Activated T-helper 1 cell treated with Interleukin-2 at 50 U/mL for 16 hours (primary cell): ENCODE data around the gene ZNF263.

Experiments used
- DNase-seq: peaks from one replicate; pipeline ENCODE4 v3.0.0-alpha.2; 2020; ENCODE audit warnings: low read depth

Gene ZNF263

DNA sequence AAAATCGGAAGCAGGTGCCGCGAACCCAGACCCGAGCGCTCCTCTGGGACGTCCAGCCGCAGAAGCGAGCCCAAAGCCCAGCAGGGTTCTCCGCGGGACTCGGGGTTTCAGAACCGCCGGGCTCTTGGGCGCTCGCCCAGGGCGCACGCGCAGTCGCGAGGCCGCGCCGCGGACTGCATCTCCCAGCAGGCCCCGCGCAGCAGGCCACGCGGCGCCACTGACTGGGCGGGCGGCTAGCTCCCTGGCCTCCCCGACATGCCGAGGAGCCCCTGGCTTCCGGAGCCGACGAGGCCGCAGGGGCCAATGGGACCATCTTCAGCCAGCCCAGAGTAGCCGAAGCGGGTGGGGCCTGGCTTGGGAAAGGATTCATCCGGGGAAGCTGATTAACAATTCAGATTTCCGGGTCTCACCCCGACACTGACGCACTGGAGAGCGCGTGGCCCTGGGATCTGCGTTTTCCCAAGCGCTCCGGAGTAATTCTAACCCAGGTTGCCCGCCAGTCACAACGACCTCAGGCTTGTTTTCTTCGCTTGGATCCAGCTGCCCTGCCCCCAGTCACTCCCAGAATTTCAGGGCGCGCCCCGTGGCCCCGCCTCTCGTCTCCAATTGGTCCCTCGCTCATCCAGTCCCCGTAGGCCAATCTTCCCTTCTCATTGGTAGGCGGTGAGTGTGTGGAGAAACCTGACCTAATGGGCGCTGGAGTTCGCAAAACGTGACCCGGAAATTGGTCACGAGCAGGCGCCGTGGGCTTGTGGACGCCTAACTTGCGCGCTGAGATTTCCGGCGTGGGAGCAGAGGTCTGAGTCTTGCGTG, at the start of gene ZNF263:
Gene ZNF263 (plus strand): TSS at position 762 of the 813 bp plus-strand sequence. CDS start 328 bp downstream, outside the sequence.
- DNase-seq: peak; percentile 85

DNA sequence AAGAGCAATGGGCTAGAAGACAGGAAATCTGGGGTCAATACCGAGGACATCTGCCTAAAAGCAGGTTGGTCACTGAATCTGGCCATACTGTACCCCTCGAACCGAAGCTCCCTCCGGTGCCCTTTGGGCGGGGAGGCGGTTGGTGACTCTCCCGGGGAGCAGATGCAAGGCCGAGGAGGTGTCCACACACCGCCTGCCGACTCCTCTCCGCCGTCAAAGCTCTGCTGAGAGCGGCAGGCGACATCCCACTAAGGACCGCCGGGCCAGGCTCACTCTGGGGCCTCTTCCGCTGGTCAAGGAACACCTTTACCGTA, 48.8 kb upstream of the ZNF263 start:
- DNase-seq: no peak

DNA sequence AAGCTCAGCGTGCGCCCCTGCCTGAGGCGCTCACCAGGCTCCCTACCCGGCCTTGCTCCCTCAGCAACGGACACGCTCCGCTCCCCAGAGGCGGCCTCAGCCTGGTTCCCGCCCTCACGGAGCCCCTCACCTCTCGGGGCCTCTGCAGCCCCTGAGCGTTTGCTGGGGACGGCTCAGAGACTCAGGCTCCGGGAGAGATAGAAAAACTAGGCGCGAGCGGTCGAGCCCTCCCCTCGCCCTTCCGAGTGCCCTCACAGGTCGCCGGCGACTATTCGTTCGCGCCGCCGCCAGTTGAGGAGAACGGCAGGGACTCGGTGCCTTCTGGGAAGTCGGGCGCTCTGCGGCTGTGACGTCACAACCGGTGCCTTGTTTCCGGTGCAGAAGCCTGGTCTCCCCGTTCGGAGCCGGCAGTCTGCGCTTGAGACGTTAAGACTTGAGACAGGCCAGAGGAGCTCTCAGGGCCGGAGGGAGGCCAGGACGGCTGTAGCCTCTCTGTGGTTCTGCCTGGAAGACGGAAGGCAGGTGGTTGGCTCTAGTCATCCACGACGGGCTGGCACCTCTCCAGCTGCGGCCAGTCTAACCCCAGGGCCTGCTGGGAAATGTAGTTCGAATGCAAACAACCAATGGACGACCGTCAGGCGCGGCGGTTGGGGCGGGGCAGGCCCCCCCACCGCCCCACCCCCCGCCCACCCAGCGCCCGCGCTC, 48.3 kb upstream of the ZNF263 start, which contains the start of gene ZNF200:
Gene ZNF200 (minus strand): TSS at position 302 of the 705 bp plus-strand sequence. CDS start 1,403 bp downstream, outside the sequence.
- DNase-seq: peak; percentile 85

DNA sequence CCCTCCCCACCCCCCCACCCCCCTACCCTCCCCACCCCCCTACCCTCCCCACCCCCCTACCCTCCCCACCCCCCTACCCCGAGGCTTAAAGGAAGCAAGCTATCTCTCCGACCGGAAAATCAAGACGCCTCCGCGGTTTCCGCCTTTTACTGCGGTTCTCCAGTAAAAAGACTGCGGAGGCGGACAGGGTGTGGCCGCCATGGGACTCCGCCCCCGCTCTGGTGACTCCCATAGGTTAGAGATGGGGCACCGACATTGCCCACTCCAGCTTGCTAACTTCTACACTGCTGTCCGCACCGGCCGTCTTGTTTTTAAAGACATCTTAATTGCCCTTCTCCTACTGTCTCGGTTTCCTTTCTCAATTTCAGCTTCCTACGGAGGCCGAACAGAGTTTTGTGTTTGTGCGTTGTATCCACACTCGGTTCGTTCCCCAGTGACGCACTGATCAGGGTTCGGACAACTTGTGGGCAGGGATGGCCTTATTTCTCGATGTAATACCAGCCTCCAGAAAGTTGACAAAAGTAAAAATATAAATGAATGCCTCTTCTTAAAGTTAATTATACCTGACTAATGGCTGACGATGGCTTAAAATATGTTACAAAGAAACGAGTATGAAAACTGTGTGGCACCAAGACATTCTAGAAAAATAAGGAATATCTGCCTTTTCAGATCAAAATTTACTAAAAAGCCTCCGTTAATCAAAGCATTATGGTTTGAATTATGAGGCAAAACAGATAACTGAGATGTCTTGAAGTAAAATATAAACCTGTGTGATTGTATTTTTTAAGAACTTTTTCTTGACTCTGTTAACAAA, 47.2 kb upstream of the ZNF263 start:
- DNase-seq: peak; percentile 19

DNA sequence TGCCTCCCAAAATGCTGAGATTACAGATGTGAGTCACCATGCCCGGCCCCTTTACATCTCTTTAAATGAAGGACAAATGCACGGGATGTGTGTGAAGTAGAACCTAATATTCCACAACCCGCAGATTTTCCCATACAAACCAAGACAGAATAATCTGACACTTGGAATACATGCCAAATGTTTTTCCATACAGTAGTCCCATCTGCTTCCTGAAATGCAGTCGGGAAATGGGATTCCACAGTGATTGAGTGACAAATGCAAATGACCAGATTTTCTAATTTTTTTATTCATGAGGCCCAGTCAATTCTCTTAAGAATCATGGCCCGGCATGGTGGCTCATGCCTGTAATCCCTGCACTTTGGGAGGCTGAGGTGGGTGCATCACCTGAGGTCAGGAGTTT, 41.5 kb upstream of the ZNF263 start:
- no peak for DNase-seq

DNA sequence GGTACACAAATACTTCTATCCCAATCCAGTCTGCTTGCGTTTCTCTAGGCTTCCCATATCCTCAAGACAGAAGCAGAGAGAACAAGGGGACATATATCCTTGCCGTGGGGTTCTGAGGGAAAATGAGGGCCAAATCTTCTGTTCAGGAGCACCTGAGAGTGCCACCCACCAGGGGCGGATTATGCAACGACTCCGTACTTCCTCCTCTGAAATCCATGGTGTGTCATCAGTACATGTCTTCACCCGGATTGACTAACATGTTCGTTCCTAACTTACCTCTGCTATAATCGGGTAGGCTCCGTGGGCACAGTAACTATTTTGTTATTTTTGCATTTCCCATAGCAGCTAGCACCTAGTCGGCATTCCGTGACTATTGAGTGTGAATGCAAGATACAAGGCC, 40.6 kb upstream of the ZNF263 start:
- no peak for DNase-seq

DNA sequence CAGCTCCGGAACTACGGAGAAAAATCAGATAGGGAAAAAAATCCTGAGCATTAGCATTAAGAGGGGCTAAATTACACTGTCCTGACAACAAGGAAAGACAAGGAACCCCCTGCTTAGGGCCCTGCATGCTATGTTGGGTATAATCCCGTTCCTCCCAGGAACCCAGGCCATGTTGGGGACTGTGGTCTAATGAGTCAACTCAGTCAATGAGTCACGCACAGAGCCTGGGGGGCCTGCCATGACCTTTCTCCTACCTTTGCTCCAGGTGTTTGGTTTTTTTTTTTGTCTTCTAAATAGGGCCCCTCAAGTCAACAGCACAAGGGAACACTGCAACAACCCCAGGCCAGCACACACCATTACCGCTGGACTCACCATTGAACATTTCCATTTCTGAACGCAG, 39.4 kb upstream of the ZNF263 start:
- no peak for DNase-seq

DNA sequence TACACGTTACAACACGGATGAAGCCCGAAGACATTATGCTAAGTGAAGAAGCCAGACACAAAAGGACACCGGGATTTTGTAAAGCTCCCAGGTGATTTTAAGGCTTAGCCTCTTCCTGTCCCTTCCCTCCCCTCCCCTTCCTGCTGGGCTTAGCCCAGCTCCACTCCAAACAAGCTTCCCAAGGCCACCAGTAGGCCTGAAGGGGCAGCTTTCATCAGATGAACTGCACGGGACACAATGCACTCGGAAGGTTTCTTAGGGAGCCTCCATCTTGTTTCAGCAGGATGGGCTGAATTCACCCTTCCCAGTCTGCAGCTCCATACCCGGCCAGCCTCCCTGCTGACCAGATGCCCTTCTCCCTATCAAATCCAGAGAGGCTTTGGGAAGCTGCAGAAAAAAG, 37.3 kb upstream of the ZNF263 start:
- no peak for DNase-seq

DNA sequence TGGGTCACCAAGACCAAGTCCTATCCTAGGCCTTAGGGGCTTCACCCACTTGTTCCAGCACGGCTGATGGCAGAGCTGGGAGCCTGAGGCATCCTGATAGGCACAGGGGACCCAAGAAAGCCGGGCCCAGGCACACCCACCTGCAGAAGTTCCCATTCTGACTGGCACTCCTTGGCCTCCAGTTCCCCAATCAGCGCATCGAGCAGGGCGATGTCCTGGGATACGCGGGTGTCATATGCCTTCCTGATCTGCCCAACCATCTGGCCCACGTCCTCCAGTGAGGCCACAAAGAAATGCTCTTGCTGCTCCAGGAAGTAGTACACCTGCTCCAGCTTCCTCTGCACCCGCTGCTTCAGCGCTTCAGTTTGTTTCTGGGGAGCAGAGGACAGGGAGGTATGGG, 36.4 kb upstream of the ZNF263 start:
- DNase-seq: no peak

DNA sequence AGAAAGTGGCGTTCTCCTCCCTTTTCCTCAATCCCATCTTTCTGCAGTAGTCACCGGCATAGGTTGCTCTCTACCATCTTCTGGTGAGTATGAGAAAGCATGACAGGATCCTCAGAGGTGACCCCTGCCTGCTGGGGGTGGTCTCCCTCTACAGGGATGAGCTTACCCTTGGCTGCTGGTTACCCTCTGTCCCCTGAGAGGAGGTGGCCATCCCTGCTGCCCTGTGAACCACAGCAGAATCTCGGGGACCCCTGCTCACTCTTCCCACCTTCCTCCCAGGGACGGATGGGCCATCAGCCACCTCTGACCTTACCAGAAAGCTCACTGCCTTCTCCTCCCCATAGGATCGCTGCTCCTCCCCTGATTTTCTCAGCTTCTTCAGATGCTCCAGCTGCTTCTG, 34.7 kb upstream of the ZNF263 start:
- DNase-seq: no peak

DNA sequence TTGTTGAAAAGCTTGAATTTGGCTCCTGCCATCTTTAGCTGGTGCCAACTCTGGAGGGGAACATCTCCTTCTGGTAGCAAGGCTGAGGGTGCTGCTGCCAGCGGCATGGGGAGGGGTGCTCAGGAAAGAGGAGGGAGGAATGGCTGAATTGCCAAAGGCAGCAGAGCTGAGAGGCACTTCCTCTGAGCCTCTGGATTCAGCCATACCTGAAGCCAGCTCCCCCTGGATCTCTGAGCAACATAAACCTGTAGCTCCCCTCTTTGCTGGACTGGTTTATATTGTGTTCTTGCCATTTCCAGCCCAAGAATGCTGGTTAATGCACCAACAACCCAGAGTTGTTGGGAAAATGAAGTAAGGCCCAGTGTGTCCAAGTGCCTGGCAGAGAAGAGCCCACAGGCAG, 34.3 kb upstream of the ZNF263 start:
- DNase-seq: no peak

DNA sequence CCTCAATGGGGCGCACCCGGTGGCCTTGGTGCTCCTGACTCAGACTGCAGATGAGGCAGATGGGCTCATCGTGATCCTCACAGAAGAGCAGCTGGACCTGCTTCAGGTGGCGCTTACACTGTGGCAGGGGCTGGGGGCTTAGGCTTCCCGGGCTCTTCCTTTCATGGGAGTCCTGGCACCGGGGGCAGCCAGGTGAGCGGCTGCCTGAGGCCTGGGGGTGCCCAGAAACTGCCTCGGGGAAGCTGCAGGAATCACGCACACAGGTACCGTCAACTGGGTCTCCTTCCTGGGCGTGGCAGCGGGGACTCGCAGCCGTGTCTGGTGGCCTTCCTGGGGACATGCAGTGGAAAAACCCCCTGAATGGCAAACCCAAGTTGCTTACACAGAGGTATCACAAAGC, 33.8 kb upstream of the ZNF263 start:
- no peak for DNase-seq

DNA sequence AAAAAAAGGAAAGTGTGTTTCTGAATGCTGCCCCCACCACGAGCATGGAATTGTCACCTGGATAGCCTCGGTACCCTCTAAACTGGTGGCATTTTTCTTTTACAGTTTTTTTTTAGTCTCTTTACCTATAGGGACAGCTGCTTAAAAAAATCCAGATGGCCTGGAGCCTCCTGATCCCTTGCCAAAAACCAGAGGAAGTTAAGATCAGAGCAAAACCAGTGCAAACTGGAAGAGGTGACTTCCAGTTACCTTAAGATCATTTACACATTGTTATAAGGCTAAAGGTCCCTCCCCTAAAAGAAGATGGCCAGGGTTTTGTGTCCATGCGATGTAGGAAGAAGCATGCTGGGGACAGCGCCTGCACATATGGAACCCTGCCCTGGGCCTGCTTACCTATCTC, 30.3 kb upstream of the ZNF263 start:
- DNase-seq: no peak

DNA sequence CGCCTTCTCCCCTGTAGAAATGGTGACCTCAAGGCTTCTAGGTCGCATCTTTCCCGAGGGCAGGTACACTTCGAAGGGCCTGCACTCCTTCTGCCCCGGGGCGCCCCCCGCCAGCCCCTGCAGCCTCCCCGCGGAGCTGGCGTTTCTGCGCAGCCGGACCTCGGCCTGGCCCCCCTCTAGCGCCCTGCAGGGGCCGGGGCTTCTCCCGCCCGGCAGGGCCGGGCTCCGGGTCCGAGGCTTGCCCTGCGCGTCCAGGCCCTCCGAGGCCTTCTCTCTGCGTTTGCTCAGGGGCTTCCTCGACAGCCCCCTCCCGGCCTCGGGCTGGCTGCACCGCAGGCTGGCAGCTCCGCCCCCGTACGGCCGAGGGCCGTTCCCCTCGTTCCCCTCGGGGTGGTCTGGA, 29.0 kb upstream of the ZNF263 start:
- no peak for DNase-seq

DNA sequence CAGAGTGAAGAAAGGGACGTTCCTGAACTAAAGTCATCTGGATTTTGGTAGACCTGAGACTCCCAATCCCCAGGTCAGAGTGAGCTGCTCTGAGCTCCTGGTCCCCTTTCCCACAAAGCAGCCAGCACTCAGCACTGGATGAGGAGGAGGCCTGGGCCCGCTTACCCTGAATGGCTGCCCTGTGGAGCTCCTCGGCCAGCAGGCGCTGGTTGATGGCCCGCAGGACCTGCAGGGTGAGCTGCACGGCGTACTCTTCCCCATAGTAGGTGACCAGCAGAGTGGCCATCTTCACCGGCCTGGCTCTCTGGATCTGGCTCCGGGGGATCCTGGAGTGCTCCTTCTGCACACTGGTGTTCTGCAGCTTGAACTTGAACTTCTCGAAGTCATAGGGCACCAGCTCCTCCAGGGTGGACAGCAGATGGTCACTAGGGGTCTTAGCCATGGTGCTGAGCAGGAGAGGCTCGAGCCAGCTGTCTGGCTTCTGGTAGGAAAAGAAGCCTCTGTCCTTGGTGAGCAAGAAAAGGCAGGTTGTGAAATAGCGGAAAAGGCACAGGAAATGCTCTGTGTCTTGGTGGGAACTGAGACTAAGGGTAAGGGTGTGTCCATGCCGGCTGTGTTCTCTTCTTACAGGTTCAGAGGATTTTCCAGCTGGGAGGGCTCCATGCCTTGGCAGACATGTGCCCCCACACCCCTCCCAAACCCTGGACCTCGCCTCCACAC, 27.0 kb upstream of the ZNF263 start, which contains the start of gene MEFV:
Gene MEFV (minus strand): TSS at position 488 of the 720 bp plus-strand sequence. CDS start 46 bp downstream, at position 442.
- no peak for DNase-seq

DNA sequence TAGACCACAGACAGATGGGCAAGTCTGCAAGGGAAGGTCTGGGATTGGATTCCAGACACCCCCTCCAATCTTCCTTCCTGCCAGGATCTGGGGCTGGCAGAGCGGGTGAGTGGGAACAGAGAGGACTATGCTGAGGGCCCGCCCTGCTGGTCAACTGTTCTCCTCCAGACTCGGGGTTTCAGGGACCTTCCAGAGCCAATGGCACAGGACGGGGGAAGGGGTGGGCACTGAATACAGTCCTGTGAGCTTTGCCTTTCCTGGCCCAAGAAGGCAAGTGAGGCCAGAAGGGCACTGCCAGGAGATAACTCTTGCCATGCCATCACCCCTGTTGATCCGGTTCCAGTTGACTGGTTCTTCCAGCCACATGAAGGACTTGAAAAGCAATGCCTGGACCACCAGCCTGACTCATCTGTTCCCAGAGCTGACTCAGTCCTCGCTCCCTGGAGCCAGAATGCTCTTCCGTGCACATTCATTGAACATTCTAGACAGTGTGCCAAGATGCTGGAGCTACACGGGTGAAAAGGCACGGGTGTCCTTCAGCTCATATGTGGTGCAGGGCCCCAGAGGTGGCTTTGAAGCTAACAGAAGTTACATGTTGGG, 26.3 kb upstream of the ZNF263 start:
- DNase-seq: no peak

DNA sequence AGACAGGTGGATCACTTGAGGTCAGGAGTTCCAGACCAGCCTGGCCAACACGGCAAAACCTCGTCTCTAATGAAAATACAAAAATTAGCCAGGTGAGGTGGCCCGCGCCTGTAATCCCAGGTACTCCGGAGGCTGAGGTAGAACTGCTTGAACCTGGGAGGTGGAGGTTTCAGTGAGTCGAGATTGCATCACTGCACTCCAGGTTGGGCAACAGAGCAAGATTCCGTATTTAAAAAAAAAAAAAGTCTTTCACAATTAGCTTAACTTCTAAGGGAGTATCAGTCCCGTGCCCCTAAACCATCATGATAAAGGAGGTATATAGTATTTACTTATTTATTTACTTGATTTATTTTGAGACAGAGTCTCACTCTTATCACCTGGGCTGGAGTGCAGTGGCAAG, 23.5 kb upstream of the ZNF263 start:
- no peak for DNase-seq

DNA sequence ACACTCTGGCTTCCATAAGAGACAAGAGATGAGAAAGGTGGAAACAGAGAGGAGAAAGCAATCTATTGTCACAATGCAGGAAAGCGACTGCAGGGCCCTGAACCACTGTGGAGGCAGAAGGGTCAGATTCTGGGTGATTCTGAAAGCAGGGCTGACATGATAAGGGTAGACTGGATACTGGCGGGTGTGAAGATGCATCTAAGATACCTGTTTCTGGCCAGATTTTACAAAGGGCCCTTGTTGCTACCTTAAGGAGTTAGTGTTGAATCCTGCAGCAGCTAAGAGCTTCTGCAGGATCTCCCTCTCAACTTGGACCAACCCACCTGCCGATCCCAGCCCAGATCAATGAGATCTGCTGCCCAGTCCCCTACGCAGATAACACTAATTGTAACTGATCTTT, 20.8 kb upstream of the ZNF263 start:
- DNase-seq: no peak

DNA sequence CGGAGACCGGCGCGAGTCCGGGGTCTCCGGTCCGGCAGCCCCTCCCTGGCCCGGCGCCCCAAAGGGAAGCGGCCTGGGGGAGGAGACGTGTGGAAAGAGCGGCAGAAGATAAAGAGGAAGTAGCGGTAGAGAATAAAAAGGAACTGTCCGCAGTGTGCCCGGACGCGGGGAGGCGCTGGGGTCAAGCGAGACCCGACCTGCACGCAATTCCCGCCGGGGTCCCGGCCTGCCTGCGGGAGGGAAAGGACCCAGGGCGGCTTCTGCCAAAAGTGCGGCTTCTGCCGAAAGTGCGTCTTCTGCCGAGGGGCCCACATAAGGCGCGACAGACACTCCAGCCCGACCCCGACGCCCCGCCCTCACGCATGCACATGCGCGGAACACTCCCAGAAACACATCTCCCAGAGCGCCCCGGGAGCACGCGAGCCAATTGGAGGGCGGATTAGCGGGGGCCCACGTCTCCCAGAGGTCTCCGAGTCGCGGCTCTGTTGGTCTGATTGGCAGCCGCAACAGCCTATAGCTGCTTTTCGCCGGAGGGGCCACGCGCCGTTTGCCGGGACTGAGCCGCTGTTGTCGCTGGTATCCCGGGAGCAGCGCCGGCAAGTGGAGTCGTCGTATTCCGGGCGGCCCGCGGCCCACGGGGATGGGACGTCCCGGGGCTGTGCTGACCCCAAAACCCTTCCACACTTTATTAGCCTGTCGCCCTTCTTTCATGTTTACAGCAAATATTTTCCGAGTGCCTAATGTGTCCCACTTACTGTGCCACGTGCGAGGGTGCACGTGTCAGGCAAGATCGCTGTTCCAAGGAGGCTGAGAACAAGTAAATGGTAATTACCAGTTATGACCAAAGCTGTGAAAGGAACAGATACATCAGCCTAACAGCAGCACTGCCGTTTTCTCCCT, 18.9 kb upstream of the ZNF263 start:
- peak; percentile 87 for DNase-seq

DNA sequence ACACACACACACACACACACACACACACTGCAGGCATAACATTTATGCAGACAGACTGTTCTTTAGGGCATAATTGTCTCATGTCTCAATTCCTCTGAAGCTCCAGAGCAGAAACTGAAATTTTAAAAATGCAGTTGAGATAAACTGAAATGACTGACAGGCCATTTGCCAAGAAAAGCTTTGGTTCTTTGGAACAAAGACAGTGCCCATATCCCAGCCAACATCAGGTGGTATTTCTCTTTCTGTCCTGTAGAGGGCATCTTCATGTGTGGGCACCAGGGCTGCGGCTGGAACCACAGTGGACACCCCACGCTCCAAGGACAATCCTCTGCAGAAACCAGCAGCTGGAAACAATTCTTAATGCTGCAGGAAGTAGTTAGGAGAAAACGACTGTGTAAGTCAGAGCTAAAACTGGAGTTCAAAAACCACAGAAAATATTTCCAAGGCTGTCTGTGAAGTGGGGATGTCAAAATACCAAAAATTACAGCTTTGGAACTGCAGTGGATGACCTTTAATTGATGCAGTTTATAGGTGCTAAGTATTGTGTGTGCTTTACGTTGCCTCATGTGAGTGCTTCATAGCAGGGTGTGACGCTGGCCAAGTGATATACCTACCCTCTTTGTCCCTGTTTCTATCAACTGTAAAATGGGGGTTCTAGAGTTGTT, 16.3 kb upstream of the ZNF263 start:
- no peak for DNase-seq
